Transverse colon (tissue), 4 donors: ENCODE measurements around the gene WDR31.

Experiments used
- CTCF ChIP-seq, 5 experiments: fragments of 200-600 bp in 3 of 5; fragments of 450-650 bp in 2 of 5; sonication (generic) in 3 of 5; IDR thresholded peaks; 1 replicate in 2 of 5; 2 replicates in 3 of 5; pipeline ENCODE4 v1.5.1; 2016 to 2017; ENCODE audit warnings: antibody characterized with exemption in 5 of 5, inconsistent platforms in 3 of 5, mild to moderate bottlenecking in 2 of 5, moderate library complexity in 1 of 5
- EP300 ChIP-seq: sonication (generic); formaldehyde crosslinking; IDR thresholded peaks from one replicate; pipeline ENCODE4 v1.6.1; 2017; ENCODE audit warnings: antibody characterized with exemption, low read depth
- POLR2A ChIP-seq: fragments of 450-650 bp; IDR thresholded peaks from one replicate; pipeline ENCODE4 v1.6.1; 2016; ENCODE audit warnings: antibody characterized with exemption, mild to moderate bottlenecking, moderate library complexity
- POLR2AphosphoS5 ChIP-seq, 3 donors: sonication (generic); formaldehyde crosslinking; IDR thresholded peaks; one replicate each; pipeline ENCODE4 v1.6.1; 2016; ENCODE audit warnings: antibody characterized with exemption in 3 of 3

GRCh38 chr9:113345671-113346070, 5.6 kb upstream of the WDR31 start:
- TF ChIP-seq CTCF (IDR thresholded peaks at IDR 0.05) = no peak
- no peak for TF ChIP-seq POLR2AphosphoS5 (IDR thresholded peaks at IDR 0.05)
- no peak for TF ChIP-seq POLR2A
- TF ChIP-seq EP300 = no peak
